Measurements from ENCODE around the gene VPS39.

VPS39 gene

DNA sequence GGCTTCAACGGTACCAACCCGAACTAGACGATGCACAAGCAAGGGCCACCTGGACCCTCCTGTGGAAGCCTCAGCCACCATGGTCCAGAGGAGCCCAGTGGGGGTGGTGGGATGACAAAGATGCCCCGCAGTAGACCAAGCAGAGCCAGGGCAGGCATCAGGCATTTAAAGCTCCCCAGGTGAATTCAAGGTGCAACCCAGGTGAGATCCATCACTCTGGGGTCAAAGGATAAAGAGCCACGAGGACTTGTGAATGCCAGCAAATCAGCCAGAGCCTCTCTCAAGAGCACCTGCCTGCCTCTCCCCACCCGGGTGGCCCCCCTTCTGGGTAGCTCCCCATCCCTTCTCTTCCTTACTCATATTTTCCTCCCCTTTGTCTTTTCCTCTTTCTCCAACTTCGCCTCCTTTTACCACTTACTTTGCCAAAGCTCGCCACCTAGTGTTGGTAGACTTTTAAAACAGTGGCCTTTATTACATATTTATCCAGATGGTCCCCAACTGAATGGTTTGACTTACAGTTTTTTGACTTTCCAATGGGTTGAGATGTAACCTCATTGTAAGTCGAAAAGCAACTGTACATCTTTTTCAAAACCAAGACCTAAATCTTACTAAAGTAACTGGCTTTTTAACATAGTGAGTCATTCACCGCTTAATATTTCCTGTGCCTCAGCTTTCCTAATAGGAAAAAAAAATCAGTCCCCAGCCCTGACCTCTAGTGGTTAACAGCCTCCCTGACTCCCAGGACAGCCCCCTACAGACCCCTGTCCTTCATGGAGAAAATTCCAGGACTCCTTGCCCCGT is 70.4 kb downstream of the VPS39 start:
- peak; percentile 39 for DNase-seq (ENCODE audit: extremely low spot score)
- TF ChIP-seq NFRKB (IDR thresholded peaks at IDR 0.05) = no peak
- no peak for TF ChIP-seq LEF1 (IDR thresholded peaks at IDR 0.05; ENCODE audit: borderline replicate concordance)
- no peak for TF ChIP-seq ARNT (IDR thresholded peaks at IDR 0.05)
- TF ChIP-seq ELF4 (IDR thresholded peaks at IDR 0.05) = no peak
- no peak for TF ChIP-seq TARDBP (IDR thresholded peaks at IDR 0.05)
- no peak for TF ChIP-seq HDGF (IDR thresholded peaks at IDR 0.05; ENCODE audit: borderline replicate concordance)
- no peak for TF ChIP-seq ZNF384 (IDR thresholded peaks at IDR 0.05)
- no peak for TF ChIP-seq FOXA1 (IDR thresholded peaks at IDR 0.05)
- no peak for TF ChIP-seq PKNOX1 (IDR thresholded peaks at IDR 0.05)
- TF ChIP-seq CTBP1 (IDR thresholded peaks at IDR 0.05; ENCODE audit: borderline replicate concordance) = no peak
- TF ChIP-seq FOXK2 (IDR thresholded peaks at IDR 0.05) = no peak
- TF ChIP-seq FOXM1 (IDR thresholded peaks at IDR 0.05; ENCODE audit: borderline replicate concordance) = no peak
- TF ChIP-seq SP1 (IDR thresholded peaks at IDR 0.05) = no peak
- no peak for TF ChIP-seq SUZ12 (IDR thresholded peaks at IDR 0.05)
- TF ChIP-seq L3MBTL2 (conservative IDR thresholded peaks at IDR 0.05) = no peak
- no peak for TF ChIP-seq BHLHE40 (IDR thresholded peaks at IDR 0.05; ENCODE audit: borderline replicate concordance)
- ChIA-PET POLR2A (no interaction called here), CTCF (interaction anchor here (0.6 to 1.3 kb wide), 9 partner anchors 10 to 215 kb away, joined by 3 to 4 read pairs (median 3); no protein-coding TSS in a partner anchor)

DNA sequence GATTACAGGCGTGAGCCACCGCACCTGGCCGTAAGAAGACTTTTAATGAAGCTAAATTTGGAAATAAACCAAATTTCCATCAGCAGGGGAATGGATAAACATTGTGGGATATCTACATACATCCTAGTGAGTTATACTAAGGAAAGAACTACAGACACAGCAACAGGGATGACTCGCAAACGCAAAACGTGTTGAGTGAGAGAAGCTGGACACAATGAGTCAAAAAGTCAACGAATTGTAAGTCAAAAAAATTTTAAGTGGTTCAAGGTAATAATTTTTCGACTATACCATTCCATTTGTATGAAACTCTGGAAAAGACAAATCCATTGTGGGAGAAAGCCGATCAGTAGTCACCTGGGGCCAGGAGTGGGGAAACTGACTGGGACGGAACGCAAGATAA is 71.6 kb downstream of the VPS39 start:
- ChIA-PET POLR2A (no interaction called here), CTCF (interaction anchor here (0.7 kb wide), 1 partner anchor 302 kb away, joined by 3 read pairs; no protein-coding TSS in a partner anchor)
- TF ChIP-seq ELF4 (IDR thresholded peaks at IDR 0.05) = no peak
- TF ChIP-seq HDGF (IDR thresholded peaks at IDR 0.05; ENCODE audit: borderline replicate concordance) = no peak
- no peak for TF ChIP-seq PKNOX1 (IDR thresholded peaks at IDR 0.05)
- no peak for TF ChIP-seq L3MBTL2 (conservative IDR thresholded peaks at IDR 0.05)
- TF ChIP-seq FOXK2 (IDR thresholded peaks at IDR 0.05) = no peak
- no peak for TF ChIP-seq ZNF384 (IDR thresholded peaks at IDR 0.05)
- TF ChIP-seq SP1 (IDR thresholded peaks at IDR 0.05) = no peak
- no peak for TF ChIP-seq NFRKB (IDR thresholded peaks at IDR 0.05)
- no peak for TF ChIP-seq FOXM1 (IDR thresholded peaks at IDR 0.05; ENCODE audit: borderline replicate concordance)
- TF ChIP-seq ARNT (IDR thresholded peaks at IDR 0.05) = no peak
- no peak for TF ChIP-seq SUZ12 (IDR thresholded peaks at IDR 0.05)
- TF ChIP-seq FOXA1 (IDR thresholded peaks at IDR 0.05) = no peak
- no peak for TF ChIP-seq TARDBP (IDR thresholded peaks at IDR 0.05)
- TF ChIP-seq LEF1 (IDR thresholded peaks at IDR 0.05; ENCODE audit: borderline replicate concordance) = no peak
- no peak for TF ChIP-seq BHLHE40 (IDR thresholded peaks at IDR 0.05; ENCODE audit: borderline replicate concordance)
- DNase-seq (ENCODE audit: extremely low spot score) = no peak

- POLR2A ChIA-PET = no interaction called here
- no peak for TF ChIP-seq FOXM1 (IDR thresholded peaks at IDR 0.05; ENCODE audit: borderline replicate concordance)
- no peak for TF ChIP-seq TARDBP (IDR thresholded peaks at IDR 0.05)
- TF ChIP-seq L3MBTL2 (conservative IDR thresholded peaks at IDR 0.05) = no peak
- TF ChIP-seq SP1 (IDR thresholded peaks at IDR 0.05) = no peak
- no peak for TF ChIP-seq CTBP1 (IDR thresholded peaks at IDR 0.05; ENCODE audit: borderline replicate concordance)
- no peak for TF ChIP-seq FOXK2 (IDR thresholded peaks at IDR 0.05)
- no peak for TF ChIP-seq SUZ12 (IDR thresholded peaks at IDR 0.05)
- TF ChIP-seq LEF1 (IDR thresholded peaks at IDR 0.05; ENCODE audit: borderline replicate concordance) = no peak
- no peak for TF ChIP-seq BHLHE40 (IDR thresholded peaks at IDR 0.05; ENCODE audit: borderline replicate concordance)
- no peak for TF ChIP-seq NFRKB (IDR thresholded peaks at IDR 0.05)
- no peak for TF ChIP-seq ARNT (IDR thresholded peaks at IDR 0.05)
- no peak for TF ChIP-seq HDGF (IDR thresholded peaks at IDR 0.05; ENCODE audit: borderline replicate concordance)
- CTCF ChIA-PET = interaction anchor here (0.6 to 1.5 kb wide), 2 partner anchors 47 to 68 kb away, joined by 3 read pairs; no protein-coding TSS in a partner anchor
- DNase-seq (ENCODE audit: extremely low spot score) = no peak
Observed at GRCh38 chr15:42135351-42135750, 72.8 kb downstream of the VPS39 start.

GRCh38 chr15:42134617-42135245 is 73.4 kb downstream of the VPS39 start:
- TF ChIP-seq LEF1 (IDR thresholded peaks at IDR 0.05; ENCODE audit: borderline replicate concordance) = no peak
- CTCF ChIA-PET = interaction anchor here (0.9 to 1.5 kb wide), 2 partner anchors 68 to 163 kb away, joined by 3 read pairs; partner anchors contain the start of gene EHD4
- DNase-seq (ENCODE audit: extremely low spot score) = no peak
- POLR2A ChIA-PET = no interaction called here

- POLR2A ChIA-PET = no interaction called here
- CTCF ChIA-PET = interaction anchor here (0.6 to 1.4 kb wide), 3 partner anchors 144 to 169 kb away, joined by 3 to 7 read pairs (median 4); partner anchors contain the start of gene EHD4
- TF ChIP-seq FOXA1 (IDR thresholded peaks at IDR 0.05) (no peak), ELF4 (IDR thresholded peaks at IDR 0.05) (no peak), L3MBTL2 (conservative IDR thresholded peaks at IDR 0.05) (no peak), ZNF384 (IDR thresholded peaks at IDR 0.05) (no peak), TARDBP (IDR thresholded peaks at IDR 0.05) (no peak), NFRKB (IDR thresholded peaks at IDR 0.05) (no peak), BHLHE40 (IDR thresholded peaks at IDR 0.05; ENCODE audit: borderline replicate concordance) (no peak)
- peak; percentile 68 for DNase-seq (ENCODE audit: extremely low spot score)
Observed at GRCh38 chr15:42133886-42134502, 74.1 kb downstream of the VPS39 start.

DNA sequence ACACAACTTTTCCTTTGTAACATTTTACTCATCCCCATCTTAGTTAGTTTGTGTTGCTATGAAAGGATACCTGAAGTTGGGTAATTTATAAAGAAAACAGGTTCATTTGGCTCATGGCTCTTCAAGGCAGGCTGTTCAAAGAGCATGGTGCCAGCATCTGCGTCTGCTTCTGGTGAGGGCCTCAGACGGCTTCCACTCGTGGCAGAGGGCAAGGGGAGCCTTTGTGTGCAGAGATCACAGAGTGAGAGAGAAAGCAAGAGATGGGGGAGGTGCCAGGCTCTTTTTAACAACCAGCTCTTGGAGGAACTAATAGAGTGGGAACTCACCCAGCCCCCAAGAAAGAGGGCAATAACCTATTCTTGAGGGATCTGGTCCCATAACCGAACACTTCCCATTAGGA is 74.7 kb downstream of the VPS39 start:
- no peak for DNase-seq (ENCODE audit: extremely low spot score)
- TF ChIP-seq SP1 (IDR thresholded peaks at IDR 0.05) = no peak
- no peak for TF ChIP-seq LEF1 (IDR thresholded peaks at IDR 0.05; ENCODE audit: borderline replicate concordance)
- no peak for TF ChIP-seq ELF4 (IDR thresholded peaks at IDR 0.05)
- no peak for TF ChIP-seq FOXK2 (IDR thresholded peaks at IDR 0.05)
- no peak for TF ChIP-seq FOXM1 (IDR thresholded peaks at IDR 0.05; ENCODE audit: borderline replicate concordance)
- ChIA-PET CTCF (interaction anchor here (0.6 to 1.4 kb wide), 2 partner anchors 144 to 169 kb away, joined by 4 to 7 read pairs; no protein-coding TSS in a partner anchor), POLR2A (no interaction called here)

Data from HEK293T (cell line).